Measurements from ENCODE around the gene ZNF200. TPM values are rescaled to one million over a fixed set of nuclear protein-coding genes. Genes with fewer than 3 reads are reported as not detected.

Gene ZNF200
- total RNA-seq, 4 donors from 2014 or later: 4.9 to 13.0 (median 7.4) TPM

DNA sequence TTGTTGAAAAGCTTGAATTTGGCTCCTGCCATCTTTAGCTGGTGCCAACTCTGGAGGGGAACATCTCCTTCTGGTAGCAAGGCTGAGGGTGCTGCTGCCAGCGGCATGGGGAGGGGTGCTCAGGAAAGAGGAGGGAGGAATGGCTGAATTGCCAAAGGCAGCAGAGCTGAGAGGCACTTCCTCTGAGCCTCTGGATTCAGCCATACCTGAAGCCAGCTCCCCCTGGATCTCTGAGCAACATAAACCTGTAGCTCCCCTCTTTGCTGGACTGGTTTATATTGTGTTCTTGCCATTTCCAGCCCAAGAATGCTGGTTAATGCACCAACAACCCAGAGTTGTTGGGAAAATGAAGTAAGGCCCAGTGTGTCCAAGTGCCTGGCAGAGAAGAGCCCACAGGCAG is 14.1 kb upstream of the ZNF200 start:
- 100% methylated on average over 1 of the region's 1 CpG for WGBS, 2 donors (ENCODE audit: low coverage in 1 of 2)
- Histone ChIP-seq H3K36me3 (no peaks in the 10 kb centered on the region), H3K9me3 (no peaks in the 10 kb centered on the region), H3K4me3 (no peak overlapping the region), H3K27me3 (no peaks in the 10 kb centered on the region), H3K27ac (no peak overlapping the region), H3K4me1 (no peaks in the 10 kb centered on the region)
- no peak for TF ChIP-seq POLR2A (IDR thresholded peaks at IDR 0.05)
- TF ChIP-seq, protein P1, sequence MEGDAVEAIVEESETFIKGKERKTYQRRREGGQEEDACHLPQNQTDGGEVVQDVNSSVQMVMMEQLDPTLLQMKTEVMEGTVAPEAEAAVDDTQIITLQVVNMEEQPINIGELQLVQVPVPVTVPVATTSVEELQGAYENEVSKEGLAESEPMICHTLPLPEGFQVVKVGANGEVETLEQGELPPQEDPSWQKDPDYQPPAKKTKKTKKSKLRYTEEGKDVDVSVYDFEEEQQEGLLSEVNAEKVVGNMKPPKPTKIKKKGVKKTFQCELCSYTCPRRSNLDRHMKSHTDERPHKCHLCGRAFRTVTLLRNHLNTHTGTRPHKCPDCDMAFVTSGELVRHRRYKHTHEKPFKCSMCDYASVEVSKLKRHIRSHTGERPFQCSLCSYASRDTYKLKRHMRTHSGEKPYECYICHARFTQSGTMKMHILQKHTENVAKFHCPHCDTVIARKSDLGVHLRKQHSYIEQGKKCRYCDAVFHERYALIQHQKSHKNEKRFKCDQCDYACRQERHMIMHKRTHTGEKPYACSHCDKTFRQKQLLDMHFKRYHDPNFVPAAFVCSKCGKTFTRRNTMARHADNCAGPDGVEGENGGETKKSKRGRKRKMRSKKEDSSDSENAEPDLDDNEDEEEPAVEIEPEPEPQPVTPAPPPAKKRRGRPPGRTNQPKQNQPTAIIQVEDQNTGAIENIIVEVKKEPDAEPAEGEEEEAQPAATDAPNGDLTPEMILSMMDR (IDR thresholded peaks at IDR 0.05): no peak
- TF ChIP-seq EP300 (IDR thresholded peaks at IDR 0.05; ENCODE audit: low read depth): no peak
- no peak for TF ChIP-seq POLR2AphosphoS5 (IDR thresholded peaks at IDR 0.05)
- intact Hi-C loops (cut with DNase I; ENCODE audit: low total_unique reads): no loop called here
- no peak for DNase-seq
- in situ Hi-C loops (cut with MboI; ENCODE audit: low pct_ligation_motif_present in 1 of 4, low pct_unique_long_range_greater_than_20kb in 1 of 4, low sequenced_read_pairs in 3 of 4): no loop called here

DNA sequence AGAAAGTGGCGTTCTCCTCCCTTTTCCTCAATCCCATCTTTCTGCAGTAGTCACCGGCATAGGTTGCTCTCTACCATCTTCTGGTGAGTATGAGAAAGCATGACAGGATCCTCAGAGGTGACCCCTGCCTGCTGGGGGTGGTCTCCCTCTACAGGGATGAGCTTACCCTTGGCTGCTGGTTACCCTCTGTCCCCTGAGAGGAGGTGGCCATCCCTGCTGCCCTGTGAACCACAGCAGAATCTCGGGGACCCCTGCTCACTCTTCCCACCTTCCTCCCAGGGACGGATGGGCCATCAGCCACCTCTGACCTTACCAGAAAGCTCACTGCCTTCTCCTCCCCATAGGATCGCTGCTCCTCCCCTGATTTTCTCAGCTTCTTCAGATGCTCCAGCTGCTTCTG is 13.6 kb upstream of the ZNF200 start:
- TF ChIP-seq, protein P1 (IDR thresholded peaks at IDR 0.05): no peak
- TF ChIP-seq POLR2AphosphoS5 (IDR thresholded peaks at IDR 0.05) (no peak), POLR2A (IDR thresholded peaks at IDR 0.05) (no peak), EP300 (IDR thresholded peaks at IDR 0.05; ENCODE audit: low read depth) (no peak)

DNA sequence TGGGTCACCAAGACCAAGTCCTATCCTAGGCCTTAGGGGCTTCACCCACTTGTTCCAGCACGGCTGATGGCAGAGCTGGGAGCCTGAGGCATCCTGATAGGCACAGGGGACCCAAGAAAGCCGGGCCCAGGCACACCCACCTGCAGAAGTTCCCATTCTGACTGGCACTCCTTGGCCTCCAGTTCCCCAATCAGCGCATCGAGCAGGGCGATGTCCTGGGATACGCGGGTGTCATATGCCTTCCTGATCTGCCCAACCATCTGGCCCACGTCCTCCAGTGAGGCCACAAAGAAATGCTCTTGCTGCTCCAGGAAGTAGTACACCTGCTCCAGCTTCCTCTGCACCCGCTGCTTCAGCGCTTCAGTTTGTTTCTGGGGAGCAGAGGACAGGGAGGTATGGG is 11.9 kb upstream of the ZNF200 start:
- in situ Hi-C loops (cut with MboI; ENCODE audit: low pct_ligation_motif_present in 1 of 4, low pct_unique_long_range_greater_than_20kb in 1 of 4, low sequenced_read_pairs in 3 of 4) (no loop called here), intact Hi-C loops (cut with DNase I; ENCODE audit: low total_unique reads) (no loop called here)
- no peak for TF ChIP-seq POLR2A (IDR thresholded peaks at IDR 0.05)
- 71 to 82% methylated on average over 8 to 9 of the region's 10 CpGs for WGBS, 2 donors (ENCODE audit: low coverage in 1 of 2)
- DNase-seq: no peak
- Histone ChIP-seq H3K27me3 (no peaks in the 10 kb centered on the region), H3K9me3 (no peaks in the 10 kb centered on the region), H3K4me3 (no peak overlapping the region), H3K4me1 (no peaks in the 10 kb centered on the region), H3K36me3 (no peaks in the 10 kb centered on the region), H3K27ac (no peak overlapping the region)

More for the DNA sequence above, 13.6 kb upstream of the ZNF200 start:
- 81 to 83% methylated on average over 1 to 5 of the region's 5 CpGs for WGBS, 2 donors (ENCODE audit: low coverage in 1 of 2)
- H3K4me3 ChIP-seq: no peak overlapping the region
- H3K27me3 ChIP-seq: no peaks in the 10 kb centered on the region
- in situ Hi-C loops (cut with MboI; ENCODE audit: low pct_ligation_motif_present in 1 of 4, low pct_unique_long_range_greater_than_20kb in 1 of 4, low sequenced_read_pairs in 3 of 4) (no loop called here), intact Hi-C loops (cut with DNase I; ENCODE audit: low total_unique reads) (no loop called here)
- no peak overlapping the region for H3K27ac ChIP-seq
- no peaks in the 10 kb centered on the region for H3K4me1 ChIP-seq
- no peak for DNase-seq
- no peaks in the 10 kb centered on the region for H3K36me3 ChIP-seq
- no peaks in the 10 kb centered on the region for H3K9me3 ChIP-seq

DNA sequence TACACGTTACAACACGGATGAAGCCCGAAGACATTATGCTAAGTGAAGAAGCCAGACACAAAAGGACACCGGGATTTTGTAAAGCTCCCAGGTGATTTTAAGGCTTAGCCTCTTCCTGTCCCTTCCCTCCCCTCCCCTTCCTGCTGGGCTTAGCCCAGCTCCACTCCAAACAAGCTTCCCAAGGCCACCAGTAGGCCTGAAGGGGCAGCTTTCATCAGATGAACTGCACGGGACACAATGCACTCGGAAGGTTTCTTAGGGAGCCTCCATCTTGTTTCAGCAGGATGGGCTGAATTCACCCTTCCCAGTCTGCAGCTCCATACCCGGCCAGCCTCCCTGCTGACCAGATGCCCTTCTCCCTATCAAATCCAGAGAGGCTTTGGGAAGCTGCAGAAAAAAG is 11.0 kb upstream of the ZNF200 start:
- 71 to 80% methylated on average over 4 to 7 of the region's 7 CpGs for WGBS, 2 donors (ENCODE audit: low coverage in 1 of 2)
- TF ChIP-seq EP300 (IDR thresholded peaks at IDR 0.05; ENCODE audit: low read depth) (no peak), POLR2AphosphoS5 (IDR thresholded peaks at IDR 0.05) (no peak), POLR2A (IDR thresholded peaks at IDR 0.05) (no peak)
- TF ChIP-seq, protein P1 (IDR thresholded peaks at IDR 0.05): no peak
- no peak overlapping the region for H3K27ac ChIP-seq
- H3K9me3 ChIP-seq: no peaks in the 10 kb centered on the region
- intact Hi-C loops (cut with DNase I; ENCODE audit: low total_unique reads) (no loop called here), in situ Hi-C loops (cut with MboI; ENCODE audit: low pct_ligation_motif_present in 1 of 4, low pct_unique_long_range_greater_than_20kb in 1 of 4, low sequenced_read_pairs in 3 of 4) (no loop called here)
- no peaks in the 10 kb centered on the region for H3K36me3 ChIP-seq
- no peaks in the 10 kb centered on the region for H3K4me1 ChIP-seq
- H3K27me3 ChIP-seq: no peaks in the 10 kb centered on the region
- no peak for DNase-seq
- no peak overlapping the region for H3K4me3 ChIP-seq

DNA sequence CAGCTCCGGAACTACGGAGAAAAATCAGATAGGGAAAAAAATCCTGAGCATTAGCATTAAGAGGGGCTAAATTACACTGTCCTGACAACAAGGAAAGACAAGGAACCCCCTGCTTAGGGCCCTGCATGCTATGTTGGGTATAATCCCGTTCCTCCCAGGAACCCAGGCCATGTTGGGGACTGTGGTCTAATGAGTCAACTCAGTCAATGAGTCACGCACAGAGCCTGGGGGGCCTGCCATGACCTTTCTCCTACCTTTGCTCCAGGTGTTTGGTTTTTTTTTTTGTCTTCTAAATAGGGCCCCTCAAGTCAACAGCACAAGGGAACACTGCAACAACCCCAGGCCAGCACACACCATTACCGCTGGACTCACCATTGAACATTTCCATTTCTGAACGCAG is 8.9 kb upstream of the ZNF200 start:
- Histone ChIP-seq H3K9me3 (no peaks in the 10 kb centered on the region), H3K27me3 (no peaks in the 10 kb centered on the region), H3K27ac (no peak overlapping the region), H3K36me3 (no peaks in the 10 kb centered on the region), H3K4me3 (no peak overlapping the region), H3K4me1 (no peaks in the 10 kb centered on the region)
- WGBS, 2 donors (ENCODE audit: low coverage in 1 of 2): 86% methylated on average over 6 of the region's 6 CpGs; no CpG with 5 or more reads in 1 of the 2 donors
- TF ChIP-seq POLR2A (IDR thresholded peaks at IDR 0.05) (no peak), EP300 (IDR thresholded peaks at IDR 0.05; ENCODE audit: low read depth) (no peak), POLR2AphosphoS5 (IDR thresholded peaks at IDR 0.05) (no peak)
- TF ChIP-seq, protein P1 (IDR thresholded peaks at IDR 0.05): no peak
- in situ Hi-C loops (cut with MboI; ENCODE audit: low pct_ligation_motif_present in 1 of 4, low pct_unique_long_range_greater_than_20kb in 1 of 4, low sequenced_read_pairs in 3 of 4): no loop called here
- intact Hi-C loops (cut with DNase I; ENCODE audit: low total_unique reads): no loop called here
- no peak for DNase-seq
